Measurements from ENCODE around the gene STAU1. TPM values are rescaled to one million over a fixed set of nuclear protein-coding genes. Genes with fewer than 3 reads are reported as not detected.

STAU1 gene
- total and polyA plus RNA-seq, 10 of the 15 experiments (the other 5 are each of a cell fraction or from before 2014, with no cell fraction given) = 13.9 to 66.2 (median 45.6) TPM

- BruUV-seq (replicated peaks) = no TSS peak
- ChIA-PET RAD21 (ENCODE audit: unreplicated experiment) (interaction anchor here (0.6 to 1.1 kb wide), 2 partner anchors 9 to 209 kb away, joined by 3 to 4 read pairs; partner anchors contain the start of gene DDX27), SMC1A (ENCODE audit: uncharacterized antibody, unreplicated experiment) (interaction anchor here (1.5 kb wide), 1 partner anchor 77 kb away, joined by 6 read pairs; no protein-coding TSS in a partner anchor), CTCF (interaction anchor here (0.7 to 13.9 kb wide), 3 partner anchors 36 to 124 kb away, joined by 3 to 333 read pairs (median 4); no protein-coding TSS in a partner anchor), POLR2A (no interaction called here)
- Histone ChIP-seq H3K4me1 (ENCODE audit: control insufficient read depth, insufficient read depth, low read length) (no peaks in the 10 kb centered on the region), H3K4me3 (no peak overlapping the region), H3K79me2 (ENCODE audit: control insufficient read depth, insufficient read depth, low read length) (no peaks in the 10 kb centered on the region), H3K9ac (ENCODE audit: control insufficient read depth, insufficient read depth, low read length) (no peak overlapping the region), H3K4me2 (ENCODE audit: control insufficient read depth, insufficient read depth) (no peak overlapping the region), H3K27me3 (replicated peaks in 1 of 2; ENCODE audit: control insufficient read depth in 2 of 2, insufficient read depth in 2 of 2, low read length in 1 of 2) (no peaks in the 10 kb centered on the region), H4K20me1 (ENCODE audit: control insufficient read depth, insufficient read depth) (no peaks in the 10 kb centered on the region), H2AFZ (ENCODE audit: control insufficient read depth, low read depth, low read length) (no peak overlapping the region), H3K36me3 (ENCODE audit: control insufficient read depth in 2 of 2, insufficient read depth in 2 of 2, low read length in 1 of 2) (no peaks in the 10 kb centered on the region), H3K27ac (ENCODE audit: control insufficient read depth, insufficient read depth) (no peak overlapping the region), H3K9me3 (replicated peaks; ENCODE audit: control insufficient read depth, insufficient read depth, low read length) (peaks cover 2% of the 10 kb centered on the region)
- FAIRE-seq (no peak), DNase-seq (ENCODE audit: low read depth, low spot score) (no peak), ATAC-seq (no peak)
- 87% methylated on average over 1 of the region's 1 CpG for WGBS (ENCODE audit: insufficient coverage, insufficient replicate concordance, low lambda C conversion rate, missing lambda C conversion rate)
- in situ Hi-C loops (cut with MboI) (no loop called here), intact Hi-C loops (cut with micrococcal nuclease; ENCODE audit: unreplicated experiment) (no loop called here)
- no peak for TF ChIP-seq CEBPB (IDR thresholded peaks at IDR 0.05; ENCODE audit: borderline replicate concordance in 1 of 2, low read depth in 2 of 2, low read length in 2 of 2)
- TF ChIP-seq IKZF1 (conservative IDR thresholded peaks at IDR 0.05) = no peak
- TF ChIP-seq GATAD2B (conservative IDR thresholded peaks at IDR 0.05; ENCODE audit: low read depth) = no peak
- TF ChIP-seq ESRRA (IDR thresholded peaks at IDR 0.05; ENCODE audit: low read length) = no peak
- no peak for TF ChIP-seq ZBED1 (IDR thresholded peaks at IDR 0.05; ENCODE audit: borderline replicate concordance)
- no peak for TF ChIP-seq ATF3 (IDR thresholded peaks at IDR 0.05; ENCODE audit: borderline replicate concordance, extremely low read depth, low read depth, low read length)
- no peak for TF ChIP-seq HSF1 (IDR thresholded peaks at IDR 0.05; ENCODE audit: low read depth, low read length)
- no peak for TF ChIP-seq REST (IDR thresholded peaks at IDR 0.05; ENCODE audit: low read depth, low read length)
- no peak for TF ChIP-seq SMAD1 (IDR thresholded peaks at IDR 0.05; ENCODE audit: low read depth, partially characterized antibody)
- no peak for TF ChIP-seq CBFB (IDR thresholded peaks at IDR 0.05; ENCODE audit: low read depth)
- TF ChIP-seq E4F1 (IDR thresholded peaks at IDR 0.05; ENCODE audit: borderline replicate concordance, partially characterized antibody) = no peak
- no peak for TF ChIP-seq USF1 (IDR thresholded peaks at IDR 0.05; ENCODE audit: borderline replicate concordance, extremely low read length, insufficient read depth, low read depth, low read length)
- TF ChIP-seq ZNF384 (IDR thresholded peaks at IDR 0.05; ENCODE audit: borderline replicate concordance, low read depth, low read length) = no peak
- no peak for TF ChIP-seq TCF3 (IDR thresholded peaks at IDR 0.05; ENCODE audit: borderline replicate concordance, insufficient read depth, low read depth, low read length)
These were observed 22.1 kb upstream of the STAU1 start for GRCh38 chr20:49210101-49210756.
